ENCODE measurements around the gene MEX3A.

The MEX3A gene

DNA sequence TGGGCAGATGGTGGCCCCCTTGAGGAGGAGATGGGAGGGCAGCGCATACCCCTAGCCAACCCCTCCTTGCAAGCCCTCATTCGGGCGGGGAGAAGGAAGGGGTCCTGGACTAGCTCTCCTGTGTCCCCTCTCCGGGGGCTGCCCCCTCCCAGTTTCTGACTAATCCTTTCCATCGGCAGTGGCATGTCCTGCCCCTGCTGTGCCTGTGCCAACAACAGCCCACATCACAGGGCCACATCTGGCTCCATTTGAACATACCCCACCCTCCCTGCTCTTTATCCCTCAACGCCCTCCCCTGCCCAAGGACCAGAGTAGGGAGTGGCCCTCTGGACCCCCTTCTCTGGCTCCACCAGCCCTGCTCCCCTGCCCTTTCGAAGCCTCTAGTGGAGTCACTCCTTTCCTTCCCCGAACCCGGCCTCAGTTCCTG is 21.3 kb upstream of the MEX3A start:
- Histone ChIP-seq H3K36me3 (ENCODE audit: insufficient read depth, low read length) (peaks cover 18% of the 10 kb centered on the region), H3K27me3 (ENCODE audit: insufficient read depth, low read length) (no peaks in the 10 kb centered on the region), H2AFZ (ENCODE audit: low read depth, low read length) (no peak overlapping the region), H3K4me3 (ENCODE audit: low read length) (no peak overlapping the region), H3K4me1 (ENCODE audit: insufficient read depth, low read length) (peaks cover 43% of the 10 kb centered on the region), H3K9me3 (ENCODE audit: low read length) (no peaks in the 10 kb centered on the region)

DNA sequence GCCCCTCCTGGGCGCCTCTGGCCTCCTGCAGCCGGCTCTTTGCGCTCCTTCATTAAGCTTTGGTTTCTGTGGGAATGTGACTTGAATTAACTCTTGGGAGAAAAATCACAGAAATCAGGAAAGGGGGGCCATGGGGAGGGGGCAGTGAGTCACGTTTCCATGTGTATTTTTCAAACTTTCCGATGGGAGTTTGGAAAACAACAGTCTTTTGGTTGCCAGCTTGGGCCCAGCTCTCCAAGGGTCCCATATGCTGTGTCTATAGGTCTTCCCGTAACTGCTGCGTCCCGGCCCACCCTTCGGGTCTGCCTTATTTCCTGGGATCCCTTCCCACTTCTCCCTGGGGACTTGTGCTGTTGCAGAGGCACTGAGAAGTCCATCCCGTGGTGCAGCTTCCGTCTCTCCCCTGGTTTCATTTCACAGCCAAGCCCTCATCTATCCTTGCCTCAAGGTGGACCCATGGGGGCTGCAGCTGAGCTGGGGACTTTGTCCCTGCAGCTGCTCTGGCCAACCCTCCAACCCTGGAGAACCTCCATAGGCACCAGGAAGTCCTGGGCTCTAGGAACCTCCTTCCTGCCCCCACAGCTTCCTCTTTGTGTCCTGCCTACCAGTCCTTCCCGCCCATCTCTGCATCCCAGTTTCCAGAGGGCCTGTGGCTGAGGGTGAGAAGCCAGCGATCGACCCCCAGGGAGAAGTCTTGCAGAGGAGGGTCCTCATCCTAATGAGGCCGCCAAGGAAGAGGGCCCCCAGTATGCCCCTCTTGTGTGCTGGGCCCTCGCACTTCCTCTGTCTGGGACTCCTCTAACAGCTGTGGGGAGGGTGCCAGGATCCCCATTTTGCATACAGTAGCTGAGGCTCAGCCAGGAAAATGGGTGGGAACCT is 20.6 kb upstream of the MEX3A start:
- Histone ChIP-seq H3K4me1 (ENCODE audit: insufficient read depth, low read length) (peaks cover 43% of the 10 kb centered on the region), H2AFZ (ENCODE audit: low read depth, low read length) (no peak overlapping the region), H3K9me3 (ENCODE audit: low read length) (no peaks in the 10 kb centered on the region), H3K4me3 (ENCODE audit: low read length) (no peak overlapping the region), H3K36me3 (ENCODE audit: insufficient read depth, low read length) (peaks cover 24% of the 10 kb centered on the region), H3K27me3 (ENCODE audit: insufficient read depth, low read length) (no peaks in the 10 kb centered on the region)

DNA sequence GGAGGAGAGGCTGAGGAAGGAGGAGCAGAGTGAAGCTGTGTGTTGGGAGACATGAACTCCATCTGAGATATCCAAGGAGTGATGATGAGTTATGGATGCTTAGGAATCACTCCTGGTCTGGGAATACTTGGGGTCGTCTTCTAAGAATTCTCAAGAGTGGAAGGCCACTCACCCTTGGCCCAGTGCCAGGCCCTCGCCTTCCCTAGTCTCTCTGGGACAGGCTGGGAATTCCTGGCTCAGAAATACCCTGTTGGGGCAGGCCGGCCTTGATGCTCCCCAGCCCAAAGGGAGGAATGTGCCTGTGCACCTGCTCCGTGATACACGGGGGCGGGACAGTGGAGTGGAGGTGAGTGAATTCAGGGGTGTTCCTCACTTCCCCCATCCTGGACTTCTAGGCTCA is 19.6 kb upstream of the MEX3A start:
- Histone ChIP-seq H3K9me3 (ENCODE audit: low read length) (no peaks in the 10 kb centered on the region), H3K36me3 (ENCODE audit: insufficient read depth, low read length) (peaks cover 34% of the 10 kb centered on the region), H3K4me3 (ENCODE audit: low read length) (no peak overlapping the region), H3K27me3 (ENCODE audit: insufficient read depth, low read length) (no peaks in the 10 kb centered on the region), H2AFZ (ENCODE audit: low read depth, low read length) (no peak overlapping the region), H3K4me1 (ENCODE audit: insufficient read depth, low read length) (peaks cover 42% of the 10 kb centered on the region)

DNA sequence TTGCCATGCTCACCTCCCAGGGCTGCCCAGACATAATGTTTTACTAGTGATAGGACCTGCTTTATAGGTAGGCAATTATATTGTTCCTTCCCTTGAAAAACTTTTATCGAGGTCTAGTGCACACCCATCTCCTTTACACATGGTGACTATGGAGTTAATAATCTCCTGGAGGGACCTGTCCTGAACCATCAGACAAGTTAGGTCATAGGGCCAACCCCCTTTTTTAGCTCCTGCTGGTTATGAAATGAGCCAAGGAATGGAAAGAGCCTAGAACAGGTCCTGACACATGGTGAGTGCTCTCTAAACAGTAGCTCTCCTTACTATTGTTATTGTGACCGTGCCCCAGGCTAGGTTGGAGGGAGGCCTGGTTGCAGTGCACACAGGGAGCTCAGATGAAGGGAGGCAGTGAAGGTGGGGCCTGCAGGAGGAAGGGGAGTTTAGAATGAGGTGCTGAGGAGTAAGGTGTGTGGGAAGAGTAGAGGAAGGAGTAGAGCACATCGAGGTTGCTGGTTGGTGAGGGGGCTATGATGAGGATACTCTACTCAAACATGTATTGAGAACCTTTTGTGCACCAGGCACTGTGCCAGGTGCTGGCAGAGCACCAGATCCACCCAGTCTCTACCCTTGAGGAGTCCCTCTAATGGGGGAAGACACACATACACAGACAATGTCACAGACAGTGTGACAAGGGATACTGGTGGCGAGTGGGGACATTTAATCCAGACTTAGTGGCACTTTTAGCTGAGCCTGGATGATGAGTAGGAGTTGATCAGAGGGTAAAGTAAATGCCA is 18.1 kb upstream of the MEX3A start:
- Histone ChIP-seq H3K27me3 (ENCODE audit: insufficient read depth, low read length) (no peaks in the 10 kb centered on the region), H3K9me3 (ENCODE audit: low read length) (no peaks in the 10 kb centered on the region), H2AFZ (ENCODE audit: low read depth, low read length) (no peak overlapping the region), H3K36me3 (ENCODE audit: insufficient read depth, low read length) (peaks cover 44% of the 10 kb centered on the region), H3K4me1 (ENCODE audit: insufficient read depth, low read length) (peaks cover 45% of the 10 kb centered on the region), H3K4me3 (ENCODE audit: low read length) (no peak overlapping the region)

DNA sequence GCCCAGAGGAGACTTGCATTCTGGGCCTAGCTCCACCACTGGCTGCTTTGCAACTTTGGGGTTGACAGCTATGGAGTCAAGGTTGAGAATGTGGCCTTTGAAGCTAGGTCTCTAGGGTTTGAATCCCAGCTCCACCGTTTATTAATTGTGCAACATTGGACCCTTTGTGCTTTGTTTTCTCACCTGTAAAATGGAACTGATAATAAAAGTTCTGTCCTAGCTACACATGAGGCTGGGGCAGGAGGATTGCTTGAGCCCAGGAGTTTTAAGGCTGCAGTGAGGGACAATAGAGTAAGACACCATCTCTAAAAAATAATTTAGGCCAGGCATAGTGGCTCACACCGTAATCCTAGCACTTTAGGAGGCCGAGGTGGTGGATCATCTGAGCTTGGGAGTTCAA is 17.0 kb upstream of the MEX3A start:
- Histone ChIP-seq H3K4me1 (ENCODE audit: insufficient read depth, low read length) (peaks cover 34% of the 10 kb centered on the region), H2AFZ (ENCODE audit: low read depth, low read length) (no peak overlapping the region), H3K36me3 (ENCODE audit: insufficient read depth, low read length) (peaks cover 48% of the 10 kb centered on the region), H3K9me3 (ENCODE audit: low read length) (no peaks in the 10 kb centered on the region), H3K4me3 (ENCODE audit: low read length) (no peak overlapping the region), H3K27me3 (ENCODE audit: insufficient read depth, low read length) (no peaks in the 10 kb centered on the region)

DNA sequence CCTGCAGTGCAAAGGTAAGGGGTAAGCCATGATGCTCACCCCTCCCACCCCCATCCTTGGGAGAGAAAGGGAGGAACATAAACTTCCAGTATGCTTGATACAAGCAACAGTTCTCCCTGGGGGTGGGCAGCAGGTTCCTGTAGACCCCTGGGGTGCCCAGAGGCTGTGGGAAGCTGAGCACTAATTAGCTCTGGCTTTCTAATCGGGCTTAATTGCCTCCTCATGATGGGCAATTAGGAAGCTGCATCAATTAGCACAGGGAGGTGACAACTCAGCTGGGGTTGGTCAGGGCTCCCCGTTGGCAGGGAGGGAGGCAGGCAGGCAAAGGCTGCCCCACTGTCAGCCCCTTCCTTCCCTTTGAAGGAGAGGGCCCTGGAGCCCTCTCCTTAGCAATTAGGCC is 16.5 kb upstream of the MEX3A start:
- Histone ChIP-seq H2AFZ (ENCODE audit: low read depth, low read length) (no peak overlapping the region), H3K36me3 (ENCODE audit: insufficient read depth, low read length) (peaks cover 52% of the 10 kb centered on the region), H3K9me3 (ENCODE audit: low read length) (no peaks in the 10 kb centered on the region), H3K27me3 (ENCODE audit: insufficient read depth, low read length) (no peaks in the 10 kb centered on the region), H3K4me3 (ENCODE audit: low read length) (no peak overlapping the region), H3K4me1 (ENCODE audit: insufficient read depth, low read length) (peaks cover 29% of the 10 kb centered on the region)

DNA sequence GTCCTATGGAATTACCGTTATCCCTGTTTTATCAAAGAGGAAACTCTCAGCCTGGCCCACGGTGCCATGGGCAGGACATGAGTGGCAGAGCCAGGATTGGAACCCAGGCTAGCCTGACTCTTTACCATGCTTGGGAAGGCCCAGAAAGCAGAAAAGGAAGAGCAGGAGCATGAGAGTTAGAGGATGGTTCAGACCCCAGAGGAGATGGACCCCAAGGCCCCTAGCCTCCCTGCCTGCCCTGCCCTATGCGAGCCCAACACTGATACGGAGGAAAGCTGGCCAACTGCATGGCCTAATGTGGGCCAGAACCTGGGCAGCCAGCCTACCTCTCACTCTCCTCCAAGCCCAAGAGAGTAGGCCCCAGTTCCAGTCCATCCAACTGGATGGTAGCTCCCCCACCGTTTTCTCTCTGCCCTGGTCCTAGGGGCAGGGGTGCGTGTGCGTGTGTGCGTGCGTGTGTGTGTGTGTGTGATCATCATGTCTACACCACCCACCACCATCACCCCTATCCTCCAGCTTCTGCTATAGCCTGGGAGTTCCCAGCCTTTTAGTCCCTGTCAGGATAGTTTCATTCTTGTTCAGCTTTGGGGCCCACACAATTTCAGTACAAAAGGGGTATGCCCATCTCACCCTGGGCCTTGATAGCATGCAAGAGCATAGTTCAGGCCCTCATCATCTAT is 15.4 kb upstream of the MEX3A start:
- Histone ChIP-seq H3K36me3 (ENCODE audit: insufficient read depth, low read length) (peaks cover 59% of the 10 kb centered on the region), H2AFZ (ENCODE audit: low read depth, low read length) (no peak overlapping the region)

DNA sequence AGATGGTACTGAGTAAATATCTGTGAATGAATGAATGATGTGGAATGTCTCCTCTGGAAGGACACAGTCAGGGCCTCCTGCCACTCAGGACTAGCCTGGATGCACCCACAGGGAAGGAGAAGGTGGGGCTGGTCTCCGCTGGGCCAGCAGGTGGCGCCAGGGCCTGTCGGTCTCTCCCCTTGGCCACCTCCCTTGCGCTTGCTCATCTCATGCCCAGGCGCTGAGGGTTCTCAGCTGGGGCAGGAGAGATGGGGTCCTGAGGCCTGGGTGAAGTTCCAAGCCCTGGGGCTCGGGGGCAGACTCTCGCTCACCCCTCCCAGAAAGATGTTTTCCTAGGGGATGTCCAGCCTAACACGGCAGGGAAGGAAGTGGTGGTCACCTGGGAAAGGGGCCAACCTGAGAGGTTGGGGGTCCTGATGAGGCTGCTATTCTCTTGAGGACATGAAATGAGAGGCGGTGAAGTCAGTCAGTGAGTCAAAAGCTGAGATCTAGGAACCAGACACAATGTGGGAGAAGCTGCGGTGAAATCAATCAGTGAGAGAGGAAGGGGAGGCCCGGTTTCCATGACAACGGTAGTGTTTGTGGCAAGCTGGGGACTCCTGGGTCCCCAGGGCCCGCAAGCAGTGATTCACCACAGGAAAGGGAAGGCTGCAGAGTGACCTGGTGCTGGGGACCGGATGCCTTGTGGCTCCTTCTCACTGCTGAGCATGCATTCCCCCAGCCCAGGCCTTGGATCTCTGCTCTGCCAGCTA is 14.6 kb upstream of the MEX3A start:
- Histone ChIP-seq H2AFZ (ENCODE audit: low read depth, low read length) (no peak overlapping the region), H3K27me3 (ENCODE audit: insufficient read depth, low read length) (no peaks in the 10 kb centered on the region), H3K36me3 (ENCODE audit: insufficient read depth, low read length) (peaks cover 63% of the 10 kb centered on the region), H3K4me1 (ENCODE audit: insufficient read depth, low read length) (peaks cover 15% of the 10 kb centered on the region), H3K4me3 (ENCODE audit: low read length) (no peak overlapping the region), H3K9me3 (ENCODE audit: low read length) (no peaks in the 10 kb centered on the region)

More for the DNA sequence above, 15.4 kb upstream of the MEX3A start:
- Histone ChIP-seq H3K27me3 (ENCODE audit: insufficient read depth, low read length) (no peaks in the 10 kb centered on the region), H3K4me3 (ENCODE audit: low read length) (no peak overlapping the region), H3K9me3 (ENCODE audit: low read length) (no peaks in the 10 kb centered on the region), H3K4me1 (ENCODE audit: insufficient read depth, low read length) (peaks cover 18% of the 10 kb centered on the region)

DNA sequence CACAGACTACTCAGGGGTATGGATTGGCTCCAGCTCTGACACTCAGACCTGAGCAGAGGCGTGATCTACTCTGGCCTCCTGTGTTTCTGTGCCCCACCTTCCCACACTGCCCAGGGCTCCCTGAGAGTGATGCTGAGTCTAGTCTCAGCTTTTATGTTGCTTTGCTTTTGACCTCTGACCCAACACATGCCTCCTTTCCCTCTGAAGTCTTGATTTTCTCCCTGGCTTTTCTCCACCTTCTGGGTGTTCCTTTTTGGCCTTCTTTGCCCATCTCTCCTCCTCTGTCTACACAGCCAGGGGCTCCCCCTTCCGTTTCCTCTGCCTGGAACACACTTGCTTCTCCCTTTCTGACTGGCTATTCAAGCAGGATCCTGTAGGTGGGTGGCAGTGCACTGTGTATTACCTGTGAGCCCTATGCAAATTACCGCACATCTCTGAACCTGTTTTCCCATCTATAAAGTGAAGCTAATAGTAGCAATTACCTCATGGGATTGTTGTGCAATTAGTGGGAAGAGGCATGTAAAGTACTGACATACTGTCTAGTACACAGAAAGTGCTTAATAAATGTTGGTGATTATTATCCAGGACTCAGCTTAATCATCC is 13.7 kb upstream of the MEX3A start:
- no peaks in the 10 kb centered on the region for H3K9me3 ChIP-seq (ENCODE audit: low read length)
- H3K4me1 ChIP-seq (ENCODE audit: insufficient read depth, low read length), result peaks cover 15% of the 10 kb centered on the region
- no peak overlapping the region for H2AFZ ChIP-seq (ENCODE audit: low read depth, low read length)
- no peaks in the 10 kb centered on the region for H3K27me3 ChIP-seq (ENCODE audit: insufficient read depth, low read length)
- no peak overlapping the region for H3K4me3 ChIP-seq (ENCODE audit: low read length)
- peaks cover 67% of the 10 kb centered on the region for H3K36me3 ChIP-seq (ENCODE audit: insufficient read depth, low read length)

DNA sequence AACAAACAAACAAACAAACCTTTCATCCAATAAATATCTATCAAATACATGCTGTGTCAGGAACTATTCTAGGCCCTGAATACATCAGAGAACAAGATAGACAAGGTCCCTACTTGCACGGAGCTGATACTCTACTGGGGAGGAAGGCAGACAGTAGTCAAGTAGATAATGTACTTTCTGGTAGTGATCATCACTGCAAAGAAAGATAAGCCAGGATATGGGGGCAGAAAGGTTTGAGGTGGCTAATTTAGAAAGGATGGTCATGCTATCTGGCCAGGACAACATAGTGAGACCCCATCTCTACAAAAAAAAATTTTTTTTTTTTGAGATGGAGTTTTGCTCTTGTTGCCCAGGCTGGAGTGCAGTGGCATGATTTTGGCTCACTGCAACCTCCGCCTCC is 9.3 kb upstream of the MEX3A start:
- Histone ChIP-seq H3K9me3 (ENCODE audit: low read length) (no peaks in the 10 kb centered on the region), H3K27me3 (ENCODE audit: insufficient read depth, low read length) (no peaks in the 10 kb centered on the region), H3K4me3 (ENCODE audit: low read length) (no peak overlapping the region), H3K36me3 (ENCODE audit: insufficient read depth, low read length) (peaks cover 41% of the 10 kb centered on the region), H3K4me1 (ENCODE audit: insufficient read depth, low read length) (peaks cover 23% of the 10 kb centered on the region), H2AFZ (ENCODE audit: low read depth, low read length) (no peak overlapping the region)

DNA sequence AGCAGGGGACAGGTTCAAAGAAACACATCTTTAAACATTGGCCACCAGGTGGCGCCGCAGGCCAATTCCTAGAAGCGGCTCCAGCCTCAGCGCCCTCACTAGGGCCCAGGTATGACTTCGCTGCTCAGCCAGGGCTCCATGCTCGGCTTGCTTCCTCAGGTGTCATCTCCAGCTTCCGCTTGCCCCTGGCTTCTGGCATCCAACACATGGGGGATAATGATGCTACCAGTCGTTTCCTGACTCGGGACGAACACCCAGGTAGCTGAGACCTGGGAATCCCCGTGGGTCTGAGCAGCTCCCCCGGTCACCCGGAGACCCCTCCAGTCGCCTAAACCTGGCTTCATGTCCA is 8.5 kb upstream of the MEX3A start:
- Histone ChIP-seq H2AFZ (ENCODE audit: low read depth, low read length) (no peak overlapping the region), H3K4me1 (ENCODE audit: insufficient read depth, low read length) (peaks cover 22% of the 10 kb centered on the region), H3K4me3 (ENCODE audit: low read length) (no peak overlapping the region), H3K36me3 (ENCODE audit: insufficient read depth, low read length) (peaks cover 37% of the 10 kb centered on the region), H3K27me3 (ENCODE audit: insufficient read depth, low read length) (no peaks in the 10 kb centered on the region), H3K9me3 (ENCODE audit: low read length) (no peaks in the 10 kb centered on the region)

DNA sequence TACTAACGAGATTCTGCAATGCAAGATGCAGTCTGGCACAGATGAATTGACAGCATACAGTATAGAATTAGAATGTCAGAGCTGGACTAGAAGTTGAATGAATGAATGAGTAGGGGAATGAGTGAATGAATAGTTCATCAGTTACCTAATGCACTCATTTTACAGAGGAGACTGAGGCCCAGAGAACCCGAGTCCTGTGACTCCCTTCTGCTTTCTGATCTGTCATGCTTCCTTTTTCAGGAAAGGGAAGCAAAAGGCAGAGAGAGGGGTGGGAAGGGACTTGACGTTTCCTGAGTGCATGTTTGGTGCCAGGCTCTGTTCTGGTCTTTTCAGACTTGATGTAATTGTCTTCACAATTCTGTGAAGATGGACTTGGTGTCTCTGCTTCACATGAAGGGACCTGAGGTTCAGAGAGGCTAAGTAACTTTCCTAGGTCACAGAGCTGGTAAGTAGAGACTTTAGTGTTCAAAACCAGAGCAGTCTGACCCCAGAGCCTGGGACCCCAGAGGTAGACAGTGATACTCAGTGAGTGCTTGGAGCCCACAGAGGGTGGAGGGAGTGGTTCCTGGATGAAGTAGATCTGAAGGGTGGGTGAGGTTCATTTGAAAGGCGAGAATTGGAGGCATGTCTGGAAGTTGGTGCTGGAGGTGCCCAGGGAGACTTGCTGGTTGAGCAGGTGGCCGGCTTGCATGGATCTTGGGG is 8.0 kb upstream of the MEX3A start:
- Histone ChIP-seq H3K27me3 (ENCODE audit: insufficient read depth, low read length) (no peaks in the 10 kb centered on the region), H3K9me3 (ENCODE audit: low read length) (no peaks in the 10 kb centered on the region), H3K36me3 (ENCODE audit: insufficient read depth, low read length) (peaks cover 34% of the 10 kb centered on the region), H3K4me3 (ENCODE audit: low read length) (no peak overlapping the region), H2AFZ (ENCODE audit: low read depth, low read length) (no peak overlapping the region), H3K4me1 (ENCODE audit: insufficient read depth, low read length) (peaks cover 27% of the 10 kb centered on the region)

Measured in neuron (in vitro differentiated cells).